HG03558 (cell line): ENCODE measurements around the gene CFAP52.
"Not testable (repeated sequence)": the region's sequence is repeated elsewhere in the genome, so short reads cannot be mapped to it uniquely, and the experiment has no call there.

ENCODE experiments used
- ATAC-seq: cut with Tn5 transposase; IDR thresholded peaks from one replicate; pipeline ENCODE4 v1.9.1; 2021; ENCODE audit warnings: moderate number of reproducible peaks; ENCODE audit not compliant: unreplicated experiment; ENCODE audit errors: extremely low read depth

CFAP52 gene

GRCh38 chr17:9644910-9645751 lies 68.7 kb downstream of the CFAP52 start, which contains the start of gene USP43:
USP43 (plus strand) TSS chr17:9645517; CDS start chr17:9645633, 116 bp downstream.
- ATAC-seq: no peak

- ATAC-seq: no peak
Measured at GRCh38 chr17:9645851-9646545, 69.6 kb downstream of the CFAP52 start.

- no peak for ATAC-seq
Measured at GRCh38 chr17:9646546-9646885, 70.1 kb downstream of the CFAP52 start.

- ATAC-seq: no peak
Measured at GRCh38 chr17:9647014-9647413, 70.6 kb downstream of the CFAP52 start.

GRCh38 chr17:9648521-9649110 lies 72.2 kb downstream of the CFAP52 start:
- no peak for ATAC-seq

GRCh38 chr17:9658593-9659211 lies 82.3 kb downstream of the CFAP52 start:
- no peak for ATAC-seq

GRCh38 chr17:9661027-9661426 lies 84.6 kb downstream of the CFAP52 start:
- no peak for ATAC-seq

GRCh38 chr17:9663511-9663910 lies 87.1 kb downstream of the CFAP52 start:
- ATAC-seq: not testable (repeated sequence)

- no peak for ATAC-seq
Measured at GRCh38 chr17:9666461-9667050, 90.1 kb downstream of the CFAP52 start.

GRCh38 chr17:9668517-9668916 lies 92.1 kb downstream of the CFAP52 start:
- ATAC-seq: no peak

- ATAC-seq: no peak
Measured at GRCh38 chr17:9669551-9670008, 93.1 kb downstream of the CFAP52 start.

GRCh38 chr17:9670596-9670995 lies 94.2 kb downstream of the CFAP52 start:
- ATAC-seq: no peak

- no peak for ATAC-seq
Measured at GRCh38 chr17:9671559-9671958, 95.1 kb downstream of the CFAP52 start.

GRCh38 chr17:9672266-9672665 lies 95.8 kb downstream of the CFAP52 start:
- no peak for ATAC-seq

- ATAC-seq: no peak
Measured at GRCh38 chr17:9672691-9673090, 96.2 kb downstream of the CFAP52 start.

- ATAC-seq: no peak
Measured at GRCh38 chr17:9676084-9676483, 99.6 kb downstream of the CFAP52 start.

- ATAC-seq: peak; percentile 80
Measured at GRCh38 chr17:9676820-9677310, 100.4 kb downstream of the CFAP52 start.

GRCh38 chr17:9677411-9677810 lies 101.0 kb downstream of the CFAP52 start:
- no peak for ATAC-seq

- ATAC-seq: no peak
Measured at GRCh38 chr17:9677896-9678295, 101.5 kb downstream of the CFAP52 start.

GRCh38 chr17:9684955-9685621 lies 108.6 kb downstream of the CFAP52 start:
- ATAC-seq: no peak
